Measurements from ENCODE around the gene TPPP2.
A peak's percentile ranks its signal among the peaks of the same experiment; 100 is the strongest.

The TPPP2 gene

DNA sequence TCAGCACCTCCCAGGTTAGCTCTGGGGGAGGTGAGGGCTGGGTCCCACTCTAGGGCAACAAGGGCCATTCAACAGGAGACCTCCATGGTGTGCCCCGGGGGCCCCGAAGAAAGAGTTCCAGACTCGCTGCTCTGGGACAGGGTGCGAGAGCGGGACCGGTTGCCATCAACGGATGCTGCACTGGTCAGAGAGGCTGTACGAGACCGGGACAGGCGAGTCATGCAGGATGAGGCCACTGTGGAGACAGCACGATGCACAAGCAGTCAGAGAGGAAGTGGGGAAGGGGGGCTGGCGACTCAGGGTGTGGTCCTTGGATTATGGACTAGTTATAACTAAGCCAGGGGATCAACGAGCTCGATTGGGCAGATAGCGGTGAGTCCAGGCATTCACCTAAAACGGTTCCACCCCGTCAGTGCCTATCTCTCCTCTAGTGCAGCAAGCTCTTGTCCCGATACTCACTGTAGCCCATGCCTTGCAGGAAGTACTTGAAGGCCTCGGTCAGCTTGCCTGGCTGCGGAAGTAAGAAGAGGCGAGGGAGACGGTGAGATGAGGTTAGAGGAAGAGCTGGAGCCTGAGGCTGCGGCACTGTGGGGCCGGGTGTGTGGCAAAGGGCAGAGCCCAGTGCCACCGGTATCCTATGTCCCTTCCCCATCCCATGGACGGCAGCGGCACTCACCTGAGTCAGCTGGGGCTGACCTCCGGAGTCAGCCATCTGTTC, 12.3 kb upstream of the TPPP2 start:
- DNase-seq: no peak

DNA sequence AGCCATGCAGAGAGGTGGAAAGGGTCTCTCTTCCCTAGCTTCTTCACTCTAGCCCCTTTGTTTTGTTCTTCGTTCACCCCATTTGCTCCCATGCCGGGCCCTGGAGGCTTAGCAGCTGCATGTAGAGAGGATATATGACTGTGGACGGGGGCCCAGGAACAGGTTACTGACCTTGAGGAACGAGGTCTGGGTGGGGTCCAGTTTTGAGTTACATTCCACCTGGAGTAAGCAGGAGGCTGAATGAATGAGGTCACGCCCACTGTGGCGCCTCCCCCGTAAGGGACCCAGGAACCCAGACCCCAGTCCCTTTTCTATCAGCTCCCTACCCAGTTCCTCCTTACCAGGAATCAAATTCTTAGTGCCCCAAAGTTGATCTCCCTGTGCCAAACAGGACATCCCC, 11.7 kb upstream of the TPPP2 start:
- DNase-seq: no peak

- DNase-seq: no peak
These were observed 11.2 kb upstream of the TPPP2 start for GRCh38 chr14:21018781-21019180.

DNA sequence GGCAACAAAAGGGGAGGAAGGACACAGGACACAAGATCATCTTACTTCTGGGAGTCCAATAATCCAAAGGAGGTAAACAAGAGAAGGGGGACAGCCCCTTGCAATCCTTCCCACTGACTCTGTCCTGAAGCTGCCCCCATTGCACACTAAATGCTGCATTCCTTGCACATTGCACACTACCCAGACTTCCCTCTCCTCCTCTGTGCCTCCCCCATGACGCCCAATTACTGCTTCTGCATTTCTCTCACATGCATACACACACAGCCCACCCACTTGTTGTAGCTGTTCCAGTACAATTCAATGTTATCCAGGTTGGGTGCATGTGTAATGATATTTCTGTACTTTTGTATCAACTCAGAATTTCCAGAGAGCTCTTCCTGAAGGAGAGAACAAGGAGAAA, 10.7 kb upstream of the TPPP2 start:
- peak; percentile 54 for DNase-seq

DNA sequence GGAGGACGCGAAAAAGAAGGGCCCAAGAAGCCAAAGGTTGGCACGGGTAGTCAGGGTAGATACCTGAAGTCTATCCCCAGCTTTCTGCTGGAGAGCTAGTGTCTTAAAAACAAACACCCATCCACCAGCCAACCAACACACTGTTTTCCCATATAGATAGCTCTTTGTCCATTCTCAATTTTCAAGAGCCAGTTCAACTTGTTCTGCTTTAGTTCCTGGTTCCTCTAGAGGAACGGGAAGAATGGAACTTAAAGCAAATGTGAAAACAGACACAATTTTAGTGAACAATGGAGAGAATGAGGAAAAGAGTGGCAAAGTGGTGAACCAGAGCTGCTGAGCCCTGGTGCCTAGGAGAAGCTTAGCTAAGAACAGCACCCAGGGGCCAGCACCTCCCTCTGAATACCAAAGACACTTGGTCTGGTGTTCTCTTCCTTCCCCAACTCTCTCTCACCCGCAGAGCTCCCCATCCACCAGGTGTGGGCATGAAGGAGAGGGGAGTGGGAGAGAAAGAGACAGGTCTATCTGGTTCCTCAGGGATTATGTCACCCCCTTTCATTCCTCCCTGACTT, 9.0 kb upstream of the TPPP2 start:
- no peak for DNase-seq

GRCh38 chr14:21022686-21023085, 7.3 kb upstream of the TPPP2 start:
- no peak for DNase-seq

DNA sequence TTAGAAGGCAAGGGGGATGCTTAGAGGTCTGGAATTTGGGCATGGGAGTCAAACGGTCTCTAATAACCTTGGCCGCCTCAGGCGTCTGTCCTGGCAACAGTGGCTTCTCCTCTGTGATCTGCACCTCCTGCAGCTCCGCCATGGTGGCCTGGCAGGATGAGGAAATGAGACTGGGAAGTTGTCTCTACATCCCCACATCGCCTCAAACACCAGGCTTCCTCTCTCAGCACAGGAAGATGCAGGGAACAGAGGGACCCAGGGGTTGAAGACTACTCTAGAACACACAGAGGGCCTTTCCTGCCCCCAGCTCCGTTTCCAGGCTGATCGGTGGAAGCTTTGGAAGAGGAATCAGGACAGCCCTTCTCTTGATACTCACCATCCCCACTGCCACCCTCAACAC, 6.8 kb upstream of the TPPP2 start:
- no peak for DNase-seq

DNA sequence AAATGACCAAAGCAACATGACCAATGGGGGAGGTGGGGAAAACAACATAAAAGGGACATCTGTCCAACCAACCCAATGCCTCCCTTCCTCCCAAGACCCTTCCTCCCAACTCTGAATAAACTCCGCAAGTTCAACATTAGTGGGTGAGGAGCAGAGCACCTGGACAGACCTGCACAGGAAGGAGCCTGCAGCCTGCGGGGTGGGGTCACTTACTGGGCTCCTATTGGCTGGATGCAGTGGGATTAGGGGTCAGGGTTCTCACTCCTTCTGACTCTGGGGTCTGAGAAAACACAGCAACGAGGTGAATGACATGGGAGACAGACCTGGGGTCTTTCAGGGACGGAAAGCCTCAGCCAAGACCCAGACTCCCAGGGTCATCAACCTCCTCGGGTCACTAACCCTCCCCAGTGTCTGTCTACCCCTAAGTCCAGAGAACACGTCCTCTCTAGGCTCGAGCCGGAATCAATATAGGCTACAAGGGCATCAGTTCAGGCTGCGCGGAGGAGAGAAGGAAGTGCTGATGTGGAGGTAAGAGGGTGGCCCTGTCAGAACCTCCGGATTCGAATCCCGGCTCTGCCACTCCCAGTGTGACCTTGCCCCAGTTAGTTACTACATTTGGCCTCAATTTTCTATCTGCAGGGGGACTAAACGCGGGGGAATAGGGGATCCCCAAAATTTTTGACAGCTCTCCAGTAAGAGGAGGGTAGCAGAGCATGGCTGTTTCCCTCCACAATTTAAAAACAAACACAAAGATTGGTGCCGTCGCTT, 6.0 kb upstream of the TPPP2 start:
- no peak for DNase-seq

- peak; percentile 23 for DNase-seq
These were observed 5.2 kb upstream of the TPPP2 start, which contains the start of gene NDRG2 for GRCh38 chr14:21024585-21025370. NDRG2 (minus strand) TSS chr14:21025061; CDS start chr14:21023315, 1,746 bp downstream.

- no peak for DNase-seq
These were observed 4.4 kb upstream of the TPPP2 start for GRCh38 chr14:21025371-21026273.

DNA sequence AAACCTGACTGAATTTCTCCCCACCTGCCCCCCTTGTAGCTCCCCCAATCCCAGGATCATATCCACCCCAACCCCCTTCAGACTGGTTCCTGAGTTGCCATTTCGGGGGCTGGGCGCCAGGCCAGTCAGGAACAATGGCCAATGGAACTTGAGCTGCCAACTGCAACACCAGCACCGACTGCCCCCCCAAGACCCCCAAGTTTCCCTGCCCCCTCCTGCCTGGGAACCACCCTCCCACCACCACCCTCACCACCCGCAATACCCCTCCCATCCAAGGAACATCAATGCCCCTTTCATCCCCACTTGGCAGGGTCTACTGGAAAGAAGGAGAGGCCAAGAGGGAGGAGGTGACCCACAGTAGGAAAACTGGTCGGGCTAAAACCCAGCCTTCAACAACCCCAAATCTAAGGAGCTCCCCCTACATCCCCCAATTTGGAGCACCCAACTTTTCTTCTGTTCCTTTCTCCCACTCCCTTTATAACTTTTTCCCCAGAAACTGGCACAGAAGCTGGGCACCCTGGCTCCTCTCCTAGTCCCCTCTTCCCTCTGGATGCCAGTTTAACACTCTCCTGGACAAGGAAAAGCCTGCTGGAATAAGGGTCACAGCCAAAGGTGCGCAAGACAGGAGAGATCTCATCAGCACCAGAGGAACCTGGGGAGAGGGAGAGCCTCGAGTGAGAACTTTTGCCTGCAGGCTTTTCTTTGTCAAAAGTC, 3.6 kb upstream of the TPPP2 start:
- no peak for DNase-seq

- no peak for DNase-seq
These were observed 3.1 kb upstream of the TPPP2 start for GRCh38 chr14:21026988-21027315.

DNA sequence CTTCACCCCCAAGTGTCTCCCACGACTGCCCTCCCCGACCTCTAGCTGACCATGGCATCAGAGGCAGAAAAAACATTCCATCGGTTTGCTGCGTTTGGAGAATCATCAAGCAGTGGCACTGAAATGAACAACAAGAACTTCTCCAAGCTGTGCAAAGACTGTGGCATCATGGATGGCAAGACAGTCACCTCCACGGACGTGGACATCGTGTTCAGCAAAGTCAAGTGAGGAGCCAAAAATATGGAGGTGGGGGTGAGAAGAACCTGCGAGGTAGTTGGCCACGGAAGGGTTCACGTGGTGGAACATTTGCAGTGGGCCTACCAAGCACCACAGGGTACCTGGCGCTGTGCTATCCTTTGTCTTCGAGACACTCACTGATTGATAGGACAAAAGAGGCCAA, 514 bp downstream of the TPPP2 start:
- DNase-seq: no peak

DNA sequence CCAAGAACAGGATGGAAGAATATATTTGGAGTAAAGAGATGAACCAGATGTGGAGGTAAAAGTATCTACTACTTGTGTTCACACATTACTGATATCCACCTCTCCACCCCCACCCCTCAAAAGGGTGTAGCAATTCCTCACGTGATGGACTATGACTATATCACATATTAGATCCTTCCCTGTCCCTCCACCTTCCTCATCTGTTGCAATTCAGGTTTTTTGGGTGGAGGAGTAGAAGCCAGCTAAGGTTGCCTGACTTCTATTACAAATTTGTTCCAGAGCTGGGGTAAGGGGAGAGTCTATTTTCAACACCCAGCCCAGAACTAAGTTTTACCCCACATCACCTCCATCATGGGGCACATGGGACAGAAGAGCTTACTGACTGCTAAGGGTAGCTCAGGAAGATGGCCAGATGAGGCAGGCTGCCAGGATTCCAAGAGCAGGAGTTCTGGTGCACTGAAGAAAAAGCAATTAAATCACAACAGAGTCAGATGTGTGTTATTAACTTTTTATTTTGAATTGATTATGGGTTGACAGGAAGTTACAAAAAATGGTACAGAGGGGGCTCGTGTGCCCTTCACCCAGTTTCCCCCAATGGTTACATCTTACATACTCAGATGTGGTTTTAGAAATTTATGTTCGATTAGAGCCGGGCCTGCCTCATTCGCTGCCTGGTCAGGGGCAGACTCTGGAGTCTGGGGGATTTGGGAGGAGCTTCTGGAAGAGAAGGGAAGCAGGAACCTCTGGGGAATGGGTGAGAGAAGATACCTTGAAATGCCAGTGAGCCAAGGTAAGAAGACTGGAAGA, 2.5 kb downstream of the TPPP2 start:
- no peak for DNase-seq

- no peak for DNase-seq
These were observed 3.2 kb downstream of the TPPP2 start for GRCh38 chr14:21033133-21033698.

DNA sequence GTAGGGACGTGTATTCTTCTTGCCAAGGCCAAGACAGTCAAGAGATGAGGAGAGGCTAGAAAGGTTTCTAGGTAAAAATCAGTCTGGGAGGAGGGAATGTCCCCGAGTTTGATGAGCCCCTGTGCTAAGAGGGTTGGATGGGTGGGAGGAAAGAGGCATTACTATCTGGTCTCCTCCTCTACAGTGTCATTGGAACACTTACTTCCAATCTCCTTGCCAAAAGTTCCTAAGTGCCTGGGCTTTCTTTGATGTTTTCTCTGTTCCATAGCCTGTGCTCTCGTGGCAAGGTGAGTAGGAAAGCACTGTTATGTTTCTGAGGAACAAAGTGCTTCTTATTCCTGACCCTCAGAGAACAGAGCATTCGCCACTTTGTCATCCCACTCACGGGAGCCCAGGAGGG, 4.7 kb downstream of the TPPP2 start, which contains the start of gene RNASE13:
Gene RNASE13 (minus strand): TSS at position 101 of the 400 bp plus-strand sequence. CDS start 519 bp downstream, outside the sequence.
- no peak for DNase-seq

- DNase-seq: no peak
These were observed 6.7 kb downstream of the TPPP2 start for GRCh38 chr14:21036751-21037150.

GRCh38 chr14:21037156-21037555, 7.1 kb downstream of the TPPP2 start:
- no peak for DNase-seq

DNA sequence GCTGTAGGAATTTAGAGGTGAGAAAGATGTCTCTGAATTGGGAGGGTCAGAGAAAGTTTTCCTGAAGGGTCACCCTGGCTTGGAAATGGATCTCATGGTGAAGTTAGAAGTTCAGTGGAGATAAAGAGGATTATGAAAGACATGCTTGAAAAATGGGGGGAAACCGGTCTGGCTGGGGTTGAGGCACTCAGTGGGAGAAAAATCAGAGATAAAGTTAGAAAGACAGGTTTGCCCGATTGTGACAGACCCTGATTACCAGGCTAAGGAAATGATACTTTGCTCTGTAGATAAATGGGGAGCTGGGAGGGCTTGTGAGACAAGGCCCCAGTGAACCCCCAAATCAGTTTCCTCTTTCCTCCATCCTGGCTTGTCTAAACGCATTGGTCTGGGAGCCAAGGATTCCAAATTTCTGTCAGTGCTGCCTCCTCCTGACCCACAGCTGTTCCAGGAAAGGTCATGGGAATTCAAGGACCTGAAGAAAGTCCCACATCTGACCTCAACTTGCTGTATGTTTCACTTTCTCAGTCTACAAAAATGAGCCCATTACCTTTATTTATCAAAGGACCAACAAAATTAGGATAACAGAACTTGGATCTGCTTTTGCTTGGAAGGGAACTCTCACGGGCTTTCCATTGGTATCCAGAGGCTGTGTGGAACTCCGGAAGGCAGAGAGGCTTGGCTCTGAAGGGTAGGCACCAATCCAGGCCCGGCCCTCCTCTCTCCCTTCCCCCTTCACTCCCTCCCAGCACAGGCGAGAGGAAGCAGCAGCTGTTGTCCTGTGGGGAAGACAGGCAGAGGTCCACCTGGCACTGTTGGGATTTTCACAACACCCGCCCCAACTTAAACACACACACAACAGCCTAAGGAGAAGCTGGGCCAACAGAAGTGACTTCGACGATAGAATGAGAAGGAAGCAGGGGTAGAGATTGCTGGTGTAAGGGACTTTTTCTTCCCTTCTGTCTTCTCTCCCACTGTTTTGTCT, 8.7 kb downstream of the TPPP2 start:
- DNase-seq: peak; percentile 51
